Glutamatergic neuron (in vitro differentiated cells): ENCODE results near the gene CADM2. TPM values are rescaled to one million over a fixed set of nuclear protein-coding genes. Genes with fewer than 3 reads are reported as not detected.

Experiments used
- DNase-seq: peaks from one replicate; pipeline ENCODE4 v3.0.0; 2022
- H3K27ac Mint-ChIP-seq: one replicate; pipeline ENCODE4 v1.8.0; 2020; ENCODE audit warnings: mild to moderate bottlenecking, mixed read lengths, inconsistent platforms; ENCODE audit not compliant: unreplicated experiment
- H3K27me3 Mint-ChIP-seq: one replicate; pipeline ENCODE4 v1.8.0; 2020; ENCODE audit warnings: mild to moderate bottlenecking, moderate library complexity, mixed read lengths, inconsistent platforms; ENCODE audit not compliant: unreplicated experiment
- H3K36me3 Mint-ChIP-seq: one replicate; pipeline ENCODE4 v1.8.0; 2020; ENCODE audit warnings: mild to moderate bottlenecking, mixed read lengths, inconsistent platforms; ENCODE audit not compliant: unreplicated experiment
- H3K4me1 Mint-ChIP-seq: one replicate; pipeline ENCODE4 v1.8.0; 2020; ENCODE audit warnings: mild to moderate bottlenecking, low read depth, mixed read lengths, inconsistent platforms; ENCODE audit not compliant: unreplicated experiment
- H3K4me3 Mint-ChIP-seq: one replicate; pipeline ENCODE4 v1.8.0; 2020; ENCODE audit warnings: mild to moderate bottlenecking, mixed read lengths, inconsistent platforms; ENCODE audit not compliant: unreplicated experiment
- H3K9me3 Mint-ChIP-seq: one replicate; pipeline ENCODE4 v1.8.0; 2020; ENCODE audit warnings: mild to moderate bottlenecking, moderate library complexity, mixed read lengths, inconsistent platforms; ENCODE audit not compliant: unreplicated experiment
- total RNA-seq: library from RNA; stranded (reverse); fragmentation: NEBNext Ultra II Directional; extraction: Animal tissue kit (Norgen Biotek cat#: 25700); gene quantifications from one replicate; pipeline ENCODE4 v1.2.1, GENCODE V29; 2021; ENCODE audit not compliant: unreplicated experiment
- TF ChIP-seq, protein P1 (sequence below): fragments of 200-600 bp; sonication (generic); IDR thresholded peaks from one replicate; pipeline ENCODE4 v1.5.0; 2021; ENCODE audit not compliant: partially characterized antibody, unreplicated experiment

The CADM2 gene
- total RNA-seq, 1 donor from 2014 or later, result 233 TPM

DNA sequence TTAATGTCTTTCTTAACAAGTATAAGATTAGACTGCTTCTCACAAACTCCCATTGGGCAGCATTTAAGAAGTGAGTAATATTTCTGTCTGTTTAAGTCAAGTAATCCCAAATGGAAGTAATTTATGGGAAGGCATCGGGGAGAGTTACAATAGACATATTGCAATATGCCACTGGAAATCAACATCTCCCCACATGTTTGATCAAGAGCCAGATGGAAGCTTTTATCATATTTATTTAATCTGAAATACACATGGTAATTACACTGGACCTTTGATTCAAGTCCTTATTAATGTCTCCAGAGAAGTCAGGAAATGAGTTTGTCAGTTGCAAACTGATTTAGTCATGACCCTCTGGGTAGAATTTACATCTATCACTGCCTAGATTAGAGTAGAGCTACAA is 1088.4 kb downstream of the CADM2 start:
- peaks cover 13% of the 10 kb centered on the region for H3K36me3 Mint-ChIP-seq
- H3K9me3 Mint-ChIP-seq, result peaks cover 7% of the 10 kb centered on the region
- peaks cover 2% of the 10 kb centered on the region for H3K27me3 Mint-ChIP-seq
- TF ChIP-seq, protein P1, sequence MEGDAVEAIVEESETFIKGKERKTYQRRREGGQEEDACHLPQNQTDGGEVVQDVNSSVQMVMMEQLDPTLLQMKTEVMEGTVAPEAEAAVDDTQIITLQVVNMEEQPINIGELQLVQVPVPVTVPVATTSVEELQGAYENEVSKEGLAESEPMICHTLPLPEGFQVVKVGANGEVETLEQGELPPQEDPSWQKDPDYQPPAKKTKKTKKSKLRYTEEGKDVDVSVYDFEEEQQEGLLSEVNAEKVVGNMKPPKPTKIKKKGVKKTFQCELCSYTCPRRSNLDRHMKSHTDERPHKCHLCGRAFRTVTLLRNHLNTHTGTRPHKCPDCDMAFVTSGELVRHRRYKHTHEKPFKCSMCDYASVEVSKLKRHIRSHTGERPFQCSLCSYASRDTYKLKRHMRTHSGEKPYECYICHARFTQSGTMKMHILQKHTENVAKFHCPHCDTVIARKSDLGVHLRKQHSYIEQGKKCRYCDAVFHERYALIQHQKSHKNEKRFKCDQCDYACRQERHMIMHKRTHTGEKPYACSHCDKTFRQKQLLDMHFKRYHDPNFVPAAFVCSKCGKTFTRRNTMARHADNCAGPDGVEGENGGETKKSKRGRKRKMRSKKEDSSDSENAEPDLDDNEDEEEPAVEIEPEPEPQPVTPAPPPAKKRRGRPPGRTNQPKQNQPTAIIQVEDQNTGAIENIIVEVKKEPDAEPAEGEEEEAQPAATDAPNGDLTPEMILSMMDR, result no peak
- peak overlapping the region; percentile 82 for H3K27ac Mint-ChIP-seq
- H3K4me1 Mint-ChIP-seq, result peaks cover 25% of the 10 kb centered on the region
- DNase-seq, result no peak
- no peak overlapping the region for H3K4me3 Mint-ChIP-seq

DNA sequence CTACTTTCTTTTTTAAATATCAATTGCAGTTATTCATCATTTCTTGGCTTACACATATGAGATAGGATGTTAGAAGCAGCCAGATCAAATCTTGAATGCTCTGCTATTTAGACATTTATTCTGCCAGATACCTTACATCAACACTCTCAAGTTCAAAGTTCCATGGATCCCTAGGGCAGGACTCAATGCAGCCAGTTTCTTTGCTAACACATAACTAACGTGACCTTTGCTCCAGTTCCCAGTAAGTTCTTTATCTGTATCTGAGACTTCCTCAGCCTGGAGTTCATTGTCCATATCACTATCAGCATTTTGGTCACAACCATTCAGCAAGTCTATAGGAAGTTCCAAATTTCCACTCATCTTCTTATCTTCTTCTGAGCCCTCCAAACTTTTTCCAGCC is 1092.3 kb downstream of the CADM2 start:
- Mint-ChIP-seq H3K4me1 (peaks cover 17% of the 10 kb centered on the region), H3K27ac (no peak overlapping the region), H3K4me3 (no peak overlapping the region), H3K27me3 (peaks cover 2% of the 10 kb centered on the region), H3K36me3 (peaks cover 8% of the 10 kb centered on the region), H3K9me3 (no peaks in the 10 kb centered on the region)
- DNase-seq, result no peak
- TF ChIP-seq, protein P1, result no peak

DNA sequence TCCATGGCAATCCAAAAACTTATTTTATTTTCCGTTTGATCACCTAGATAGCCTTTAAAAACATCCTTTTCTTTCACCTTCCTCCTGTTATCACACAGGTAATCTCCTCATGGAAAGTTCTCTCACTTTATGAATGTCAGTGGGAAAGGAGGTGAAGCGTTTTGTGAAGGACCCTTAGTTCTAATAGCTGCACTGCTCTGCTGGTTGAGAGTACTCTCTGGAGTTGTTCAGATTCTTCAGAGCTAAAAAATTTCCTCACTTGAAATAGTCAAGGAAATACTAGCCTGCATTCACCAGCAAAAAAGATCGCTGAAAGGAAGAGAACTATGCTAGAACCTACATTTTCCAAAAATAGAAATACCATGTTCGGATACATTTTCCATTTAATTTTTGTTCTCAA is 1097.2 kb downstream of the CADM2 start:
- H3K4me1 Mint-ChIP-seq, result peaks cover 4% of the 10 kb centered on the region
- no peaks in the 10 kb centered on the region for H3K9me3 Mint-ChIP-seq
- DNase-seq, result no peak
- TF ChIP-seq, protein P1, result no peak
- no peaks in the 10 kb centered on the region for H3K36me3 Mint-ChIP-seq
- no peak overlapping the region for H3K4me3 Mint-ChIP-seq
- no peaks in the 10 kb centered on the region for H3K27me3 Mint-ChIP-seq
- no peak overlapping the region for H3K27ac Mint-ChIP-seq

DNA sequence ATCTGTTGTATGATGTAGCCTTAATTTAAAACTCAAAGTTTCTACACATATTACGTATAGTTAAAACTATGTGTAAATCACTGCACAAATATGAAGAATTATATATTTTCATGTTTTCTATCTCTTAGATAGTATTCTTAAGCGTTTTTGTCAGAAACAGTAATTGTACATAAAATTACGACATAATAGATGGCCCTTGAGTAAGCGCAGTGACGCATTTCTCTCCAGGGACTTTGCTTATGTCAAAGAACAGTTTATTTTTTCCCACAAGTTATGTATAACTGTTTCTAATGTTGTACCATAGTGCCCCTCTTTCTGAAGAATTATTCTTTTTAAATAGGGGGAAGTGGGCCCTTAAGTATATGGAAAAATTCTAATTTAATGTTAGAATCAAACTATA is 1098.2 kb downstream of the CADM2 start:
- DNase-seq, result no peak
- Mint-ChIP-seq H3K4me3 (no peak overlapping the region), H3K4me1 (peaks cover 4% of the 10 kb centered on the region), H3K27me3 (no peaks in the 10 kb centered on the region), H3K9me3 (no peaks in the 10 kb centered on the region), H3K27ac (no peak overlapping the region), H3K36me3 (no peaks in the 10 kb centered on the region)
- TF ChIP-seq, protein P1, result no peak

DNA sequence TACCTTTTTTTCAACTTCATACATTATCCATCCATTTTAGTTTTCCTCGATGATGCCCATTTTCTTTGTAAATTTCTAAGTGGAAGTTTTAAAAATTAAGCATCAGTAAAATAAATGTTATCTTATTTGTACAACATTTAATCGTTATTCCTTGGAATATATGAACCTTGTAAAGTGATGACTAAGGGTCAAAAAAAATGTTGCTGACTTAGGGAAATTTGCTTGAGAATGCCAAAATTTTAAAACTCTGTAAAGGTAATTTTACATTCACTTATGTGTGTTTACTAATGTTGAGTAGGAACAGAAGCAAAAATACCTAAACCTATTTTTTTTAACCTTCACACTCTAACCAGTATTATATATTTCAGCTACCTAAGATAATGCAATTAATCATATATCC is 1115.0 kb downstream of the CADM2 start:
- no peaks in the 10 kb centered on the region for H3K36me3 Mint-ChIP-seq

More for the DNA sequence above, 1115.0 kb downstream of the CADM2 start:
- H3K4me3 Mint-ChIP-seq, result no peak overlapping the region
- no peak overlapping the region for H3K27ac Mint-ChIP-seq
- DNase-seq, result no peak
- TF ChIP-seq, protein P1, result no peak
- no peaks in the 10 kb centered on the region for H3K9me3 Mint-ChIP-seq
- H3K4me1 Mint-ChIP-seq, result no peaks in the 10 kb centered on the region
- no peaks in the 10 kb centered on the region for H3K27me3 Mint-ChIP-seq
